Mesenteric fat pad (tissue), 1 donor: ENCODE results near the gene ORC3. TPM values are rescaled to one million over a fixed set of nuclear protein-coding genes. Genes with fewer than 3 reads are reported as not detected.

Experiments
- DNase-seq: peaks from one replicate; pipeline ENCODE4 v3.0.0-alpha.2; 2020; ENCODE audit warnings: low spot score
- long read RNA-seq: library from polyadenylated mRNA; unstranded; transcript quantifications from one replicate; pipeline ENCODE4 v2.0.0, GENCODE V29; 2020
- total RNA-seq: library from RNA; stranded (reverse); fragmentation: NEBNext Ultra II Directional; extraction: Animal tissue kit (Norgen Biotek cat#: 25700); gene quantifications from one replicate; pipeline ENCODE4 v1.2.1, GENCODE V29; 2021
- donor health status: DM: yes; HTN: yes; CAD: no.

Gene ORC3
- 18.5 TPM for total RNA-seq
- long read RNA-seq, transcript ORC3-202 (20 exons, 2,512 nt), result major isoform, 13 of 47 reads
- long read RNA-seq, transcript ORC3-201 (20 exons, 2,501 nt), result minor isoform, 12 of 47 reads
- long read RNA-seq, partial matches to known transcripts, result 11 of 47 reads
- long read RNA-seq, other reads (novel, unspliced or antisense), result 10 of 47 reads

DNA sequence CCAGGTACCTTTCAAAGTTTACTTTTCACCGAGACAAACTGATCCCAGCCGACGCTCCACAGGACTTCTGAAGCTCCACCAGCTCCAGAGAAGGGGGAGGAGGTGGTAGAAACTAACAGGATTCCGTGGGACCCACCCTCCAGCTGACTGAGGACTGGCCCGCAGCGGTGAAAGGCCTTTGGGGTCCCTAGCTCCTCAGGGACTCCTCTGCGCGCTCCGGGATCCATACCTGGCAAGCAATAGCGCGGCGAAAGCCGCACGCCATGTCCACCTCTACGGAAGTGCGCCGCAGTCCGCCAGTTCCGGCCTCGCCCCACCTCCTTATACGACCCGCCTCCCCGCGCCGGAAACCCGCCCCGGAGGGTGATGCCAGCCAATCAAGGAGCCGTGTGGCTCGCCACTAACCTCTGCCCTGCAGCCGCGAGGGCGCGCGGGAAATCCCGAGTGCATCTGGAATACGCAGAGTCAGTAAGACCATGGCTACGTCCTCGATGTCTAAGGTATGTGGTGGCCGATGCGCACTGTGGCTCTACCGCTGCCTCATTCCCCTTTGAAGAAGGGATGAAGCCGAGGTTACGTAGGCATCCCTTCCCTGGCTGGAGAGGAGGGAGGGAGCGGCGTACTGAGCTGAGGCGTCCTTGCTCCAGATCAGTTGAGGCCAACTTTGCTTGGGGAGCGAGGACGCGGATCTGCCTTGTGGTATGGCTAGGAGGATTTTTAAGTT lies at the start of gene ORC3, which contains the start of gene RARS2:
Gene ORC3, plus strand, starts transcription at position 443 of the 724 bp plus-strand sequence. Its CDS starts 34 bp downstream, at position 477.
Gene RARS2, minus strand, starts transcription at position 295 of the 724 bp plus-strand sequence. Its CDS starts 30 bp downstream, at position 265.
- DNase-seq, result peak; percentile 99

DNA sequence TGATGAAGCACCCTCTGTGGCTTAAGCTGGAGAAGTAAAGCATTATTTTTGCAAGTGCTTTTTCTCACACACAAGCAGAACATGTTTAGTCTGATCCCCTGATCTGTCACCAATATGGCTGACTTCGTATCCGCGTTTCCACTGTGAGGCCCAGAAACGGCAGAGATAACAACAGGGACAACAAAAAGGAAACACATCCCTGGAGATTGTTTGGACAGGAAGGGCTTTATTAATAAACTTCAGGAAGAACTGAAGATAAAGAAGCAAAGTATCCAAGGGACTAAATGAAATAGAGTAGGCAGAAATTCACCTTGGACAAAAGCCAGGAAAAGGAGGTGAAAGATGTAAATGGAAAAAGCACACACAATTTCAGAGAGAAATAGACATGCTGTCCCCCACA lies 49.4 kb upstream of the ORC3 start:
- DNase-seq, result no peak

DNA sequence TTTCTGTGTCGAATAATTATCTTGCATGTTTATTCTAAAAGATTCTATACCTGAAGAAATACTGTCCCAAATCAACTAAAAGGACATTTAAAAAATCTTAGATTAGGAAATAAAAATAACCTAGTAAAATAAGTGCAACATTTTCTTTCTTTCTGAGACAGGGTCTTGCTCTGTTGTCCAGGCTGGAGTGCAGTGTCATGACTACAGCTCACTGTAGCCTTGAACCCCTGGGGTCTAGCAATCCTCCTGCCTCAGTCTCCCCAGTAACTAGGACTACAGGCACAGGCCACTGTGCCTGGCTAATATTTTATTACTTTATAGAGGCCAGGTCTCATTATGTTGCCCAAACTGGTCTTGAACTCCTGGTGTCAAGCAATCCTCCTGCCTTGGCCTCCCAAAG lies 48.9 kb upstream of the ORC3 start:
- no peak for DNase-seq

DNA sequence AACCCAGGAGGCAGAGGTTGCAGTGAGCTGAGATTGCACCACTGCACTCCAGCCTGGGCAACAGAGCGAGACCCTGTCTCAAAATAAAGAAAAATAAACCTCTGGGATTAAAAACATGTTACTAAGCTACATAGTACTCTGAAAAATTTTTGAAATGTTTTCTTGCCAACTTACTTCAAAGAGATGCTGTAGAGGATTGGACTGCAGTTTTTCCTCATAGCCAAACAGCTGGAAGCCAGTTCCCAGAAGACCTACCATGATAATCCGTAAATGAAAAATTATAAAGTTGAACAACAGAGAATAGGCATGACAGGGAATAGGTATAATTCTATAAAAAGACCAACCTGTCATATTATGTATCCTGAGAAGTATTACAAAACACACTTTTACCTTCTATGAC lies 48.2 kb upstream of the ORC3 start:
- no peak for DNase-seq

DNA sequence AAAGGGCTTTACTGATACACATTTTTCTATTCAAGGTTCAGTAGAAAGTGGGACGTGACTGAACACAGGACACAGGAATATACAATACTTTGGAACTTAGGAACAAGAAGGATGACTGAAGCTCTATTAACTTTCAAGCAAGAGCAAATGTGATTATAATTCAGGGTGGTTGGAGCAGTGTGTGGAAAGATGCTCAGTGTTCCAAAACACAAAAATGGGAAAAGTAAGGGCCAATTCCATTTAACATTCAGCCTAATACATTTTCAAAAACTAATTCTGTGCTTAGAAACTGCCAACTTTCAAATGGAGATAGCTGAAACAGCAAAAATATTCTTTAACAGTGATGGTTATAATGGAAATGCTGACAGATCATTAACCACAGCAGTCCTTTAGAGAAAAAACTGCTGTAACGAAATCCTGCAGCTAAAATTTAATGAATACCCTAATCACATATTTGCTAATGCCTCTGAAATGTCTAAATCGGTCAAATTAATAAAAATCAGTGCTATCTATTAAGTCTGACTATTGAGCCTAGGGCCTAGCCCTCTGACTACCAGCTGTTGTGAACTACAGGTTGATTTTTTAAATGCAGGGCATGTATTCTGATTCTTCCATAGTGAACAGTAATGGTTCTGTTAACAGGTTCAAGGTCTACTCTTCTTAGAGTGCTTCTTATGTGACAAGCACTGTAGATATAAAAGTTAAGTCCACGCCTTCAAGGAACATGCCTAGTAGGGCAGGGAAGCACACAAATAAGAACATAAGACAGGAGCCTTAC lies 46.0 kb upstream of the ORC3 start:
- DNase-seq, result no peak

DNA sequence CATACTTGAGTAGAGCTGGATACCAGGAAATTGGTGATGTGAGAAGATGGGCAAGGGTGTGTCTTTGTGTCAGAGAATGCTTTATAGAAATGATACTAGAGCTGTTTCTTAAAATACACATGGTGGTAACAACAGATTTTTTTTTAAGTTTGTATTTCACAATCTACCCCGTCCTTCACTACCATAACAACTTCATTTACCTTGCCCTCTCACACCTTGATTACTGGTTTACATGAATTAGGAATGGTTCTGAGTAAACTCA lies 45.5 kb upstream of the ORC3 start:
- DNase-seq, result no peak

DNA sequence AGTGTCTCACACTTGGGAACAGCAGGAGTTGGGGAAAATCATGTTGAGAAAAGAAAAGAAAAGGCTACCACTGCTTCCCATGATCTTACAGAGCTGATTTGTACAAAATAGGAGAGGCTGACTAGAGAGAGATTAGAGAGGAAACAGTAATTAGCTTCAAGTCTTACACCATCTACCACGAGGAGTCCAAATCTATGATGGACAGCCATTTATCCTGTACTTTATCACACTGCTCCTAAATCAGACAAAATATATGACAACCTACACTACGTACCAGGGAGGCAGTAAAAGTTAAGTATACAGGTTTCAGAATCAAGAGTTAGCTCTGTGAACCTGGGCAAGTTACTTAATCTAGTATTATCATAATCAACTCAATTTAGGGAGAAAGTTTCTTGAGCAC lies 38.1 kb upstream of the ORC3 start:
- no peak for DNase-seq

DNA sequence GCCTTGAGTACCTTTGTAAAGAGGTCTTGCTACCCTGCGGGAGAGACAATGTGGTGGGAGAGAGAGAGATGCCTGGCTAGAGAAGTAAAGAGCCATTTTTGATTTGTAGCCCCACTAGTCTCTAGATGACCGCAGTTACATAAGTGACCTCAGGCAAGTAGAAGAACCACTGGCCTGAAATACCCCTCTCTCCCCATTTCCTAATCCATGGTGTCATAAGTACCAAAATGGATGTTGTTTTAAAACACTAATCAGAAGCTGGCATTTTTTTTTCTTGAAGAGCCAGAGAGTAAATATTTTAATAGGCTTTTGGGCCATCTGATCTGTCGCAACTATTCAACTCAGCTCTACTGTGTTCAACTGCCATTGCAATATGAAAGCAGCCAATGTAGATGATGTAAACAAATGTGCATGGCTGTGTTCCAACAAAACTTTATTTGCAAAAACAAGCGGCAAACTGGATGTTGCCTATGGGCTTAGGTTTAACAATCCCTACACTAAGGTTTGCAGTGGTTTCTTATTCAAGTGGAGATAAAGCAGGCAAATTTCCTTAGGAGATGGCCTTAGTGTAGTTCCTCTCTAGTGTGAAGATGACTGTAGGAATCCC lies 36.7 kb upstream of the ORC3 start:
- DNase-seq, result no peak

DNA sequence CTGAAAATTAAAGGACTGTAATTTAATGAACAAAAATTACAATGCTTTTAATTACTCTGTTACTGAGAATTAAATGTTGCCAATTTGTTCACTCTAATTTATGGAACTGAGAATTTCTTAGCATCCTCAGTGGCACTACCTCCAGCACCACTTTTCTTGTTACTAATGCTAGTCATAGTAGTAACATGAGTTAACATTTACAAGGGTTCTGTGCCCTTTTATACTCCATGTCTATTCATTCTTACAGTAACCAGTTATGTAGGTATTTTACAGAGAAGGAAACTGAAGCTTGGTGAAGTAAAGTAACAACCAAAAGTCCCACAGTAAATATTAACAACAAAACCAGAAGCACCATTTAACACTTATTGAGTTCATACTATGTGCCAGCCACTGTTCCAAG lies 34.4 kb upstream of the ORC3 start:
- DNase-seq, result no peak

DNA sequence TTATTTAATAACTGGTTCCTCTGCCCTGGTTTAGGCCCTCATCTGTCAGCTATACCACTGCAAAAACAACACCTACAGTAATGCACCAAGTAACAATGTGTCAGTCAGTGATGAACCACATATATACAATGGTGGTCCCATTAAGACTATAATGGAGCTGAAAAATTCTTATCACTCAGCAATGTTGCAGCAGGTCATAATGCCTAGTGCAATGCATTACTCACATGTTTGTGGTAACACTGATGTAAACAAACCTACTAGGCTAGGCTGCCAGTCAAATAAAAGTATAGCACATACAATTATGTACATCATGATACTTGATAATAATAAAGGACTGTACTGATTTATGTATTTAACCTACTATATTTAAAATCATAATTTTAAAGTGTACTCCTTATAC lies 31.5 kb upstream of the ORC3 start:
- no peak for DNase-seq

DNA sequence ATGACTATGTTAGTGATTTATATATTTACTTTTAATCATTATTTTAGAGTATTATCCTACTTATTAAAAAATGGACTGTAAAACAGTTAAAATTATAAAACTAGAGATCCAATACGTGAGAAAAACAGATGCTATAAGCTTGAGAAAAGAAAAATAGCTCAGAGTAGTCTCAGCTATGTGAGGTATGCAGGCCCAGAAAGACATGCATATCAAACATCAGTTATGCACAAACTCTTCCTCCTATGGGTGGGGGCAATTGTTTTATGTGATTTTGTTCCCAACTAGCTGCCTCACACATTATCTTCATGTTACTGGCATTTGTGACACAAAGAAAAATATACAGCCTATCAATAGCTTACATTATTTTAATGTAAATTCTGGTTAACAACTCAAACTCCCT lies 28.9 kb upstream of the ORC3 start:
- no peak for DNase-seq

DNA sequence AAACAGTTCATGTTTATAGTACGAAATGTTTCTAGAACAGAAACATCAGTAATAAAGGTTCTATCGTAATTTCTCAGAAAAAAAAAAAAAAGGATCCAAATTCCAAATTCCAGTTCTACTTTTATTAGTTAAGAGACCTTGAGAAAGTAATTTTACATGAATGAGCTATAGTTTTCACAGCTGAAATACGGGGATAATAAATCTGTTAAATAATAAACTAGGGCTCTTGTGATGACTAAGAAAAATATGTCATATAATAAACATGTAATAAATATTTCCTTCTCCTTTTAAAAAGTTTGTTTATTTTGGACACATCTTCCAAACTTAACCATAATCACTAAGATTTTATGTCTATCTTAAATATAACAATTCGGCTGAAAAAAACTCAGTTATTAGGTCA lies 17.9 kb upstream of the ORC3 start:
- DNase-seq, result no peak

DNA sequence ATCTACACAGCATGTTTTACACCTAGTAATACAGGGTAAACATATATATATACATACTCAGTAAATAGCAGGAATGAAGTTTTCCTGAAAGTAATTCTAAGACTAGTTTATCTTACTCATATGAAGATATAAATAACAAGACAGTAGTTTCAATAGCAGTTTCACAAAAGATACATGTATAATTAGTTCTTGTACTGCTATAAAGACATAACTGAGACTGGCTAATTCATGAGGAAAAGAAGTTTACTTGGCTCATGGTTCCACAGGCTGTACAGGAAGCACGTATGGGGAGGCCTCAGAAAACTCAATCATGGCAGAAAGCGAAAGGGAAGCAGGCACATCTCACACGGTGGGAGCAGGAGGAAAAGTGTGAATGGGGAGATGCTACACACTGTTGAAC lies 17.1 kb upstream of the ORC3 start:
- DNase-seq, result no peak

DNA sequence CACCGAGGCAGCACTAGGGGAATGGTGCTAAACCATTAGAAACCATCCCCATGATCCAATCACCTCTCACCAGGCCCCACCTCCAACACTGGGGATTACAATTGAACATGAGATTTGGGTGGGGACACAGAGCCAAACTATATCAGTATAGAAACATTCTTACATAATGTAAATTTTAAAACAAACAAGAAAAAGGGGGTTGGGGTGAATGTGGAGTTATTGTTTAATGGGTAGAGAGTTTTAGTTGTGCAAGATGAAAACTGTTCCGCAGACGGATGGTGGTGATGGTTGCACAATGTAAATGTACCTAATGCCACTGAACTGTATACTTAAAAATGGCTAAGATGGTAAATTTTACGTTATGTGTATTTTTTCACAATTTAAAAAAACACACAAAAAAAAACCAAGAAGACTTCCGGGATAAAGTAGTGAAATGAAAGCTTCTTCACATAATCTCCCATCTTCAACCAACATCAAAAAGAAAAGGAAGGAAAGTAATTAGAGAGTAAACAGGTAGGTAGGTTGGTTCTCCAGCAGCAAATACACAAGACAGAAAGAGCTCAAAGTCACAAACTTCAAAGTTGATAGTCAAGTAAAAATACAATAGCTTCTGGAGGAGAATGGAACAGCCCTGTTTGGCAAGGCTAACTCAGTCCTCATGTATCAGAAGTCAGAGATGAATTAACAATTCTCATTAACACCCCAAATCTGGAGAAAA lies 16.5 kb upstream of the ORC3 start:
- DNase-seq, result no peak

DNA sequence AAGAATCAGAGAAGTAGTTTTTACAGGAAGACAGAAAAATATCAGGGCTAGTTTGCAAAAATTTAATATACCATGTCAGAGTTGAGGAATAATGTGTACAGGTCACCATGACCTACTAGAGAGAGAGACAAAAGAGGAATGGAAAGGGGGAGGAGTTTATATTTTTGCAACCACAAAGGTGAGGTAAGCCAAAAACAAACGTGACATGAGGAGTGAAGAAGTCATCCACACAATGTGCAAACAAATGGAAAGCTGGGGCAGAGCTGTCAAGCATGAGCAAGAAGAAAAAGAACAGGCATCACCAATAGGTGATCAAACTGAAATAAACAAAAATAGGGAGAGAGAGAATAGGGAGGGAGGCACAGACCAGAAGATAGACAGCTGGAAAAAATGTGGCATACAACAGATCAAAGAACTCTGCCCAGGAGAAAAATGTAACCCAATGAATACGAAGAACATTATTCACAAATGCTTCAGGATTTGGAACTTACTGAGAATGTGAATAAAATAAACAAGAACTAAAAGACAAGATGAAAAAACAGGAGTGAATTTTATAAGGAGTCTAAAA lies 15.6 kb upstream of the ORC3 start:
- no peak for DNase-seq

DNA sequence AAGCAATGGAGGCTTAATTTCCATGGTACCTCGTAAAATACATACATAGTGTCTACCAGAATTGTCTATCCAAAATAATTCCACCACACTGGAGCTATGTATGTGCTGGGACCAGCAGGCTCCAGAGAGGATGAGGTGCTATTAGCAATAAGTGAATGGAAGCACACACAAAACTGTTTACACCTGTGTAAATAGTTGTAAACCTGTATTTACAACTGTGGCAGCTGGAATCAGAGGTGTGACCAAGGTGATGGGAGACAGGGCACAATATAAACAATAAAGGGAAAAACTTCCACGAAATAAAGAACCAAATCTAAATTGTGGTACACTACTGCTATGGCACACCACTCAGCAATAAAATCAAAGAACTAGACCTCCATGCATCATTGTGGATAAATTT lies 14.5 kb upstream of the ORC3 start:
- DNase-seq, result no peak

DNA sequence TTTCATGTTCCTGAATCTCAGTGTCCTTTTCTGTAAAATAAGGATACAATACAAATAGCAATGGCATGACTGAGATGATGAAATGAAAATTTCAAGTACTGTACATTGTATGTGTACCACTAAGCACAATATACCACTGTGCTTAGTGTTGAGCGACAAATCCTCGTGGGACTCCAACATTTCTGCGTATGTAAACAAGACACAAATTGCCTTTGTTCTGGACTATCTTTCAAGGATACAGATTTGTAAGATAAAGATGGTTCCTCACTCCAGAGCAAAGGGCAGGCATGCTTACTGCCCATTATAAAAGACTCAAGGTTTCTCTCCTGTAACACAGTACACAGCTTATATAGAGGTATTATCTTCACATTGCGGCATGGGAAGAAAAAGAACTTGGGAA lies 6.1 kb upstream of the ORC3 start:
- DNase-seq, result no peak

DNA sequence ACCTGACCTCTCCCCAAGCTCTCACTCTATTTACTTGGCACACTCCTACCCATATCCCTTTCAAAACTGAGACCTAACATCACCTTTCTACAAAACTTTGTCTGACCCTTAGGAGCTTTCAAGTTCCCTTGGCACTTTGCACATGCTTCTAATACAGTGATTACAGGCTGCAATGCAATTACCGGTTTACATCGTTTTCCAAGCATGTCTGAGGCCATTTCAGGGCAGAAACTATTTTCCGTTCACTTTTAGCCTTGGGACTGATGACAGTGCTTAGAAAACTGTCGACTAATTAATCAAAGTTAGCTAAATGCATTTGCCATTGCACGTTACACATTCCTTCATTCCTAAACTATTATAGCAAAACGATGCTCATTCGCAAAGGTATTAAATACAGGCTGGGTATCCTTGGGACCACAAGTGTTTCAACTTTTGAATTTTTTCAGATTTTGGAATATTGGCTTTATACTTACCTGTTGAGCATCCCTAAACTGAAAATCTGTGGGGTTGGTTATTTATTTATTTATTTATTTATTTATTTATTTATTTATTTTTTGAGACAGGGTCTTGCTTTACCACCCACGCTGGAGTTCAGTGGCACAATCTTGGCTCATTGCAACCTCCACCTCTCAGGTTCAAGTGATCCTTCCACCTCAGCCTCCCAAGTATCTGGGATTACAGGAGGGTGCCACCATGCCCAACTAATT lies 3.4 kb upstream of the ORC3 start:
- DNase-seq, result no peak

DNA sequence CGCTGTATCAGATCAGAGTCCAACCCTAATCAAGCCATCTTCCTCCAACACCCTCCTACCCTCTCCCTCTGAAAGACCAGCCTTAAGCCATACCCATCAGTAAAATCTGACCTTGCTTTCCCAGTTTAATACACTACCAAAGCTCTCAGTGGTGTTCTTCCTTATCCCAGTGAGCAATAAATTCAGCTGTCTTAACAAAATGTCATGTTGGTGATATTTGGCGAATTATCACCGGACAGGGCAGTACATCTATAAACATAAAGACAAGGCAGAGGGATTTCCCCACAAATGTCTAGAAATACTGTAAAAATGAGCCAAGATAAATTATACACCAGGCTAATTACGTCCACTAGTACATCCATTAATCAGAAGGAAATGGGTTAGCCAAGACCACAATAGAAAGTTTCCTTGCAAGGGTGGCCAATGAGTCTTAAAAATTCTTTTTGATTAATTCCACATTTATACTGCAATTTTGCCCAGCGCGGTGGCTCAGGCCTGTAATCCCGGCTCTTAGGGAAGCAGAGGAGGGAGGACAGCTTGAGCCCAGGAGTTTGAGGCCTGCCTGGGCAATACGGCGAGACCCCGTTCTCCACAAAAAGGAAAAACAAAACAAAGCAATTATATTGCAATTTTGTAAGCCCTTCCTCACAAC lies 1.1 kb upstream of the ORC3 start:
- DNase-seq, result no peak

DNA sequence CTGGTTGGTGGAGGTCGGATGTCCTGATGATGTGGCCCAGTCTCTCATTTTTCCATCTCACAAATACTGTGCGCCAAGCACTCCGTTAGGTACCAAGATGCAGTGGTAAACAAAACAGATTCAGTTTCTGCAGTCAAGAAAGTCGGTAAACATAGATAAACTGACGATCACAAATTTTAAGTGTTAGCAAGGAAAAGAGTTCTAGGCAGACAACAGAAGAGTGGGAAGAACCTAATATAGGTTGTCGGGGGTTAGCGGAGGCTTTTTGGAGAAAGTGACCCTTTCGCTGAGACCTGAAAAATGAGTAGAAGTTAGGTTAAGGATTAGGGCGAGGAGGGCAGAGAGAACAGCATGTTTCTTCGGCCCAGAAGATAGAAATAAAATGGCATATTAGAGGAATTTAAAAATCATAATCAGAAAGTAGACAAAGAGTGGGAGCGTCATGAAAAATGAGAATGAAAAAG lies 514 bp downstream of the ORC3 start:
- DNase-seq, result no peak
